Nephron progenitor cell (in vitro differentiated cells): ENCODE measurements around the gene ATF5.

Experiments used
- DNase-seq: peaks from one replicate; pipeline ENCODE4 v3.0.0; 2021
- H3K27ac Mint-ChIP-seq: 2 replicates; pipeline ENCODE4 v1.8.0; 2021; ENCODE audit warnings: mild to moderate bottlenecking, moderate library complexity, mixed read lengths
- H3K27me3 Mint-ChIP-seq: 2 replicates; pipeline ENCODE4 v1.8.0; 2021; ENCODE audit warnings: mild to moderate bottlenecking, low read depth, mixed read lengths; ENCODE audit not compliant: poor library complexity
- H3K36me3 Mint-ChIP-seq: 2 replicates; pipeline ENCODE4 v1.8.0; 2021; ENCODE audit warnings: low read depth, mixed read lengths
- H3K4me1 Mint-ChIP-seq: 2 replicates; pipeline ENCODE4 v1.8.0; 2021; ENCODE audit warnings: mixed read lengths
- H3K4me3 Mint-ChIP-seq: 2 replicates; pipeline ENCODE4 v1.8.0; 2021; ENCODE audit warnings: mild to moderate bottlenecking, moderate library complexity, mixed read lengths
- H3K9me3 Mint-ChIP-seq: 2 replicates; pipeline ENCODE4 v1.8.0; 2021; ENCODE audit warnings: mild to moderate bottlenecking, moderate library complexity, mixed read lengths
- CTCF ChIP-seq: fragments of 200-600 bp; sonication (generic); IDR thresholded peaks from 2 replicates; pipeline ENCODE4 v1.5.0; 2021; ENCODE audit warnings: antibody characterized with exemption

The ATF5 gene

DNA sequence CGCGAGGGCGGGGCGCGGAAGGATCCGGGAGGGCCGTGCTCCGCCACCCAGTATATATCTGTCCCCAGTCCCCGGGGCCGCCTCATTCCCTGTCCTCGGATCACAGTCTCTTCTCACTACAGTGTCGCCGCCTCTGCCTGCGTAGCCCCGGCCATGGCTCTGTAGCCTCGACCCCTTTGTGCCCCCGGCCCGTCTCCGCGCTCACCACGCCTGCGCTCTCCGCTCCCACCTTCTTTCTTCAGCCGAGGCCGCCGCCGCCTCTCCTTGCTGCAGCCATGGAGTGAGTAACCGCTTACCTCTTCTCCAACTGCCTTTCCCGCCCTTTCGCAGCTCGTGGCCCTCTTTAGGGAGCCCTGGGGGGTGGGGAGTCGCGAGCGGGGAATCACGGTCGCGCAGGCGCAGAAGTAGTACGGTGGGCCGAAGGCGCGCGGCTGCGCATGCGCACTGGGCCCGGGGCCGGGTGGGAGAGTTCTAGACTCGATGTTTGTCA lies at the start of gene ATF5, which contains the start of gene NUP62:
Gene ATF5 (plus strand): TSS at position 85 of the 490 bp plus-strand sequence. CDS start 1,646 bp downstream, outside the sequence.
Gene NUP62 (minus strand): TSS at position 384 of the 490 bp plus-strand sequence. CDS start 19,697 bp downstream, outside the sequence.
- peak within 1 kb of the TSS; percentile 99 for H3K27ac Mint-ChIP-seq
- DNase-seq: peak; percentile 94
- peak within 1 kb of the TSS; percentile 94 for H3K4me3 Mint-ChIP-seq
- no peak for TF ChIP-seq CTCF
- peaks cover 49% of the 10 kb centered on the region for H3K4me1 Mint-ChIP-seq
- peaks cover 4% of the 10 kb centered on the region for H3K27me3 Mint-ChIP-seq
- peaks cover 59% of the 10 kb centered on the region for H3K36me3 Mint-ChIP-seq
- peaks cover 3% of the 10 kb centered on the region for H3K9me3 Mint-ChIP-seq

DNA sequence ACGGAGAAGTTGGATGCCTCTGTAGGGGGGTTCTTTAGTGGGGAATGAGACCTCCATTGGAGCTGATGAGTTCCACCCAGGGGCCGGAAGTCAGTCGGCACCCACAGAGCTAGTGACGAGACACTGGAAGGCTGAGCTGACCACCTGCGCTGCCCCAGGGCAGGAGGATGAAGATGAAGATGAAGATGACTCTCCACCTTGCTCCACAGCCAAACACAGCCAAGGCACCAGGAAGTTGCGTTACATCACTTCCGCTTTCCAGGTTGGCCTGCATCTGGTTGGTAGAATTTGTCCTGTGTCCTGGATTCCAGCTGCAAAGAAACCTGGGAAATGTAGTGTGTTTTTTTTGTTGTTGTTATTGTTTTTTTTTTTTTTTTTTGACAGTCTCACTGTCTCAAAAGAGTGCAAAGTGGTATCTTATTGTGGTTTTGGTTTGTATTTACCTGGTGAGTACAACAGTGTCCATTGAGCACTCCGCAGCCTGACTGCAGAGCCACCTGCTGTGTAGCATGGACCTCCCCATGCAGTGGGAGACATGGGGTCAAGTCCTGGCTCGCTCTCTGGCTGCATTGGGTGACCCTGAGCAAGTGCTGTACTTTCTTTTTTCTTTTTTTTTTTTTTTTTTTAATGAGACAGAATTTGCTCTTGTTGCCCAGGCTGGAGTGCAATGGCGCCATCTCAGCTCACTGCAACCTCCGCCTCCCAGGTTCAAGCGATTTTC lies 49.6 kb upstream of the ATF5 start:
- no peak overlapping the region for H3K4me3 Mint-ChIP-seq
- TF ChIP-seq CTCF: no peak
- DNase-seq: no peak

DNA sequence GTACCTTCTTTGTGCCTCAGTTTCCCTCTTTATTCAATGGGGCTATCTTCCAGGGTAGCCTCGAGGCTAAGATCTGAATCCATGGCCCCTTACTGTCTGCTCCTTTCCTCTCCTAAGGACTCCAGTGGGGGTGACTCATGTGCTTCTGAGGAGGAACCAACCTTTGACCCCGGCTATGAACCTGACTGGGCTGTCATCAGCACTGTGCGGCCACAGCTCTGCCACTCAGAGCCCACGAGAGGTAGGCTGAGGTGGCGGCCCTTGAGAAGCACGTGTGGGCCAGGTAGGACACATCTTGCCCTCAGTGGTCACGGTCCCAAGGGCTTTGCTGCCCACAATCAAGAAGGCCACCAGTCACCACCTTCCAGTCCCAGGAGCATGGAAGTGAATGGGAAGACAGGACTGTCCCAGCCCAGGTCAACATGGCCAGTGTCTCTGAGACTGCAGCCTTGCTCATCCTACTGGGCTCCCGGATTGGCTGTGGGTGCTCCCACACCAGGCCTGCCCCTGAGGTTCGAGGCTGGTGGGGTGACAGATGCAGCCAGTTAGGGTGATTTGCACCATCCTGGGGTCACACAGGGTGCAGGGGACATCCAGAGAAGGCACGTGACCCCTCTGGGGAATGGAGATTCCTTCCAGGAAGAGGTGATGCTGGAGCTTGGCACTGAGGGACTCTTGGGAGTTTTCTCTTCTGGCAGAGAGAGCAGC lies 48.7 kb upstream of the ATF5 start:
- Mint-ChIP-seq H3K4me1 (peaks cover 22% of the 10 kb centered on the region), H3K27ac (no peak overlapping the region), H3K36me3 (peaks cover 58% of the 10 kb centered on the region), H3K27me3 (no peaks in the 10 kb centered on the region), H3K9me3 (no peaks in the 10 kb centered on the region), H3K4me3 (no peak overlapping the region)
- TF ChIP-seq CTCF: no peak
- no peak for DNase-seq

More for the DNA sequence above, 49.6 kb upstream of the ATF5 start:
- Mint-ChIP-seq H3K36me3 (peaks cover 49% of the 10 kb centered on the region), H3K9me3 (no peaks in the 10 kb centered on the region), H3K27ac (no peak overlapping the region), H3K27me3 (no peaks in the 10 kb centered on the region), H3K4me1 (peaks cover 30% of the 10 kb centered on the region)

- Mint-ChIP-seq H3K9me3 (no peaks in the 10 kb centered on the region), H3K4me3 (no peak overlapping the region), H3K4me1 (peaks cover 15% of the 10 kb centered on the region), H3K27me3 (no peaks in the 10 kb centered on the region), H3K36me3 (peaks cover 63% of the 10 kb centered on the region), H3K27ac (no peak overlapping the region)
- no peak for TF ChIP-seq CTCF
- no peak for DNase-seq
Measured at GRCh38 chr19:49881186-49881585, 47.8 kb upstream of the ATF5 start.

- no peaks in the 10 kb centered on the region for H3K9me3 Mint-ChIP-seq
- H3K36me3 Mint-ChIP-seq: peaks cover 68% of the 10 kb centered on the region
- DNase-seq: no peak
- no peak overlapping the region for H3K27ac Mint-ChIP-seq
- TF ChIP-seq CTCF: no peak
- H3K4me3 Mint-ChIP-seq: no peak overlapping the region
- no peaks in the 10 kb centered on the region for H3K27me3 Mint-ChIP-seq
- peaks cover 15% of the 10 kb centered on the region for H3K4me1 Mint-ChIP-seq
Measured at GRCh38 chr19:49881672-49882394, 47.2 kb upstream of the ATF5 start.
